Progenitor cell of endocrine pancreas (in vitro differentiated cells): ENCODE measurements around the gene FSCN2. TPM values are rescaled to one million over a fixed set of nuclear protein-coding genes. Genes with fewer than 3 reads are reported as not detected.

ENCODE experiments used
- DNase-seq: peaks from one replicate; pipeline ENCODE4 v3.0.0; 2021; ENCODE audit warnings: low spot score; ENCODE audit not compliant: unreplicated experiment
- H3K27ac Mint-ChIP-seq: 2 replicates; pipeline ENCODE4 v1.8.0; 2021; ENCODE audit warnings: mild to moderate bottlenecking, moderate library complexity, mixed read lengths
- H3K27me3 Mint-ChIP-seq: 2 replicates; pipeline ENCODE4 v1.8.0; 2021; ENCODE audit warnings: mixed read lengths
- H3K36me3 Mint-ChIP-seq: 2 replicates; pipeline ENCODE4 v1.8.0; 2022; ENCODE audit warnings: mixed read lengths; ENCODE audit not compliant: insufficient read depth
- H3K4me1 Mint-ChIP-seq: 2 replicates; pipeline ENCODE4 v1.8.0; 2021; ENCODE audit warnings: low read depth, mixed read lengths
- H3K4me3 Mint-ChIP-seq: 2 replicates; pipeline ENCODE4 v1.8.0; 2021; ENCODE audit warnings: low read depth, mild to moderate bottlenecking, moderate library complexity, mixed read lengths
- H3K9me3 Mint-ChIP-seq: 2 replicates; pipeline ENCODE4 v1.8.0; 2021; ENCODE audit warnings: low read depth, mixed read lengths
- CTCF ChIP-seq: fragments of 200-600 bp; sonication (generic); IDR thresholded peaks from one replicate; pipeline ENCODE4 v1.5.0; 2021; ENCODE audit warnings: antibody characterized with exemption, mild to moderate bottlenecking; ENCODE audit not compliant: unreplicated experiment
- total RNA-seq: library from RNA; stranded (reverse); gene quantifications from 2 replicates; pipeline ENCODE4 v1.2.1, GENCODE V29; 2021

The FSCN2 gene
- total RNA-seq, 1 donor from 2014 or later, result 5.3 TPM

- no peaks in the 10 kb centered on the region for H3K9me3 Mint-ChIP-seq
- peak overlapping the region; percentile 78 for H3K27ac Mint-ChIP-seq
- TF ChIP-seq CTCF, result no peak
- H3K36me3 Mint-ChIP-seq, result peaks cover 1% of the 10 kb centered on the region
- H3K4me3 Mint-ChIP-seq, result peak overlapping the region; percentile 59
- no peak for DNase-seq
- peaks cover 12% of the 10 kb centered on the region for H3K4me1 Mint-ChIP-seq
- H3K27me3 Mint-ChIP-seq, result peaks cover 22% of the 10 kb centered on the region
These were observed 9.3 kb upstream of the FSCN2 start for GRCh38 chr17:81518785-81519283.

- peaks cover 22% of the 10 kb centered on the region for H3K27me3 Mint-ChIP-seq
These were observed 8.7 kb upstream of the FSCN2 start for GRCh38 chr17:81519284-81520020.

GRCh38 chr17:81520021-81520901, 7.9 kb upstream of the FSCN2 start:
- TF ChIP-seq CTCF, result no peak
- Mint-ChIP-seq H3K36me3 (peaks cover 1% of the 10 kb centered on the region), H3K9me3 (no peaks in the 10 kb centered on the region), H3K4me3 (peak overlapping the region; percentile 52), H3K27ac (no peak overlapping the region), H3K4me1 (peaks cover 12% of the 10 kb centered on the region), H3K27me3 (peaks cover 22% of the 10 kb centered on the region)
- peak; percentile 13 for DNase-seq

More at GRCh38 chr17:81519284-81520020, 8.7 kb upstream of the FSCN2 start:
- Mint-ChIP-seq H3K4me3 (peak overlapping the region; percentile 52), H3K4me1 (peaks cover 12% of the 10 kb centered on the region), H3K27ac (no peak overlapping the region), H3K9me3 (no peaks in the 10 kb centered on the region), H3K36me3 (peaks cover 1% of the 10 kb centered on the region)
- peak; percentile 80 for DNase-seq
- peak; percentile 72 for TF ChIP-seq CTCF

- peaks cover 11% of the 10 kb centered on the region for H3K4me1 Mint-ChIP-seq
- peak; percentile 44 for DNase-seq
- H3K27ac Mint-ChIP-seq, result no peak overlapping the region
- no peak overlapping the region for H3K4me3 Mint-ChIP-seq
- no peaks in the 10 kb centered on the region for H3K9me3 Mint-ChIP-seq
- peaks cover 1% of the 10 kb centered on the region for H3K36me3 Mint-ChIP-seq
- H3K27me3 Mint-ChIP-seq, result peaks cover 25% of the 10 kb centered on the region
- peak; percentile 58 for TF ChIP-seq CTCF
These were observed 5.4 kb upstream of the FSCN2 start for GRCh38 chr17:81522491-81523401.
